Ecto neural progenitor cell (in vitro differentiated cells): Measurements from ENCODE around the gene PDE9A.

ENCODE experiments used
- DNase-seq: peaks from one replicate; pipeline ENCODE4 v3.0.0-alpha.2; 2018; ENCODE audit warnings: low spot score

Gene PDE9A

DNA sequence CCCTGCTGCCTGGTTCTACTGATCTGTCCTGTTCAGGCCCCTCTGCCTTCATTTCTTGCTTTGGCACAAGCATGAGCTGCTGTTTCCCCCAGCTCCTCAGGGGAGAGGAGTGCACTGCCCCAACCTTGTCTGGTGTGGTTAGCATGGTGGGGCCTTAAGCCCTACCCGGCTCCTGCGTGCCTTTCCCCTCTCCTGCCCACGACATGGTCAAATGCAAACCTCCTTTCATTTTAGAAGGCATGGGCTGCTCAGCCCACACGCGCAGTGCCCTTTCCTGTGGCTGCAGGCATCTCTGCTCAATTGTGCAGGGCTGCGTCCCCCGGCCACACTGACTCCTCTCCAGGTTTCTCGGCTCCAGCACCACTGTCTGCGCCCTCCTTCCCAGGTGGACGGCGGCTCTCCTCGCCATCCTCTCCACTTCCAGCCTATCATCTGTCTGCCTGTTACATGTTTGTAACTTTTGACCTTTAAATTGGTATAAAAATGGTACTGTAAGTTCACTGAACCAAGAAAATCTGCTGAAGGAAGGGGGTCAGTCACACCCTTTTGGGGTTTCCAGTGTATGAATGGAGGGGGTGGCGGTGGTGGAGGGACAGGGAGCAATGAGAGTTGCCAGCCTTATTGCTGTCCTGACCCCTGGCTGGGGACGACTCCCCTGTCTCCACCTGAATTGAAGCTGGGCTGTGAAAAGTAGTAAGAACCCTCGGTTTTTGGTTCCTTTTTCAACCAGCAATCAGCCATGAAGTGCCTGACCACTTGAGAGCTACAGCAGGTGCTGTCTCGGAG lies 5.1 kb downstream of the PDE9A start:
- DNase-seq = no peak

DNA sequence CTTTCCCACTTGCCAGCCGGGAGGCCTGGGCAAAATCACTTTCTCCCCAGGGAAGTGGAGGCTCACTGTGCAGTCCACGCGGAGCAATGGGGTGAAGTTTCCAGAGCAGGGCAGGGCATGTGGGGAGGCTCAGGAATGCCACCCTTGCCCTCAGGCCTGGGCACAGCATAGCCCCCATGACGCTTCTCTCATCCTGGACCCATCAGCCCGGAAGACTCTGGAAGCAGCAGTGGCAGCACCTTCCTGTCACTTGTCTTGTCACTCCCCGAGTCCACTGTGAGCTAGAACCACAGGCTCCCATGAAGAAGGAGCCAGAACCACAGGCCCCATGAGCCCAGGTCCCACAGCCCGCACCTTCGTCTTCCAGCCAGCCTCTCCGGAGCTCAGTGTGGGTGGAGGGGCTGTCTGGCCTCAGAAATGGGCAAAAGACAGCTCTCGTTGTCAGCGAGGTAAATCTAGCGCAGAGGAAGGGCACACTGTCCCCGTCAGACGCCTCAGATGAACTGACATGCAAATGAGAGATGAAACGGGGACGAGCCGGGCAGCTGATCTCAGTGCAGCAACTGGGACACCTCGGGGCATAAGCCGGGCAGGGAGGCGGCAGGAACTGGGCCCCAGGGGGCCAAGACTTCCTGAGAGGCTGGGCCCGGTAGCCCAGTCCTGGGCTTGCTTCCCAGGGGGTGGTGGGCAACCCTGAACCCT lies 6.1 kb downstream of the PDE9A start:
- no peak for DNase-seq

DNA sequence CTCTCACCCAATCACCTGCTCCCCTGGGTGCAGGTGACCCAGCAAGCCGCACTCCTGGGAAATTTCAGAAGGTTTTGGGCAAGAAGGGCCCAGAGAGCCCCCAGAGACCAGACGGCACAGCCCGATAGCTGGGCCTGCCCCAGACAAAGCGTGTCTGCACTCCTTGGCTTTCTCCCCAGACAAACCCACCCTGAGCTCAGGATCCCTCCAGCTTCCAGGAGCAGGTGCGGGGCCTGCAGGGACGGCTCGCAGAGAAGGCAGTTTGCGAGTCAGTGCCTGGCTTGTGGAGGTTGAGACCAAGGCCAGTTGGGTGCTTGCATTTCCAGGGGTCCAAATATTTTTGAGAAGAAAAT lies 6.7 kb downstream of the PDE9A start:
- no peak for DNase-seq

DNA sequence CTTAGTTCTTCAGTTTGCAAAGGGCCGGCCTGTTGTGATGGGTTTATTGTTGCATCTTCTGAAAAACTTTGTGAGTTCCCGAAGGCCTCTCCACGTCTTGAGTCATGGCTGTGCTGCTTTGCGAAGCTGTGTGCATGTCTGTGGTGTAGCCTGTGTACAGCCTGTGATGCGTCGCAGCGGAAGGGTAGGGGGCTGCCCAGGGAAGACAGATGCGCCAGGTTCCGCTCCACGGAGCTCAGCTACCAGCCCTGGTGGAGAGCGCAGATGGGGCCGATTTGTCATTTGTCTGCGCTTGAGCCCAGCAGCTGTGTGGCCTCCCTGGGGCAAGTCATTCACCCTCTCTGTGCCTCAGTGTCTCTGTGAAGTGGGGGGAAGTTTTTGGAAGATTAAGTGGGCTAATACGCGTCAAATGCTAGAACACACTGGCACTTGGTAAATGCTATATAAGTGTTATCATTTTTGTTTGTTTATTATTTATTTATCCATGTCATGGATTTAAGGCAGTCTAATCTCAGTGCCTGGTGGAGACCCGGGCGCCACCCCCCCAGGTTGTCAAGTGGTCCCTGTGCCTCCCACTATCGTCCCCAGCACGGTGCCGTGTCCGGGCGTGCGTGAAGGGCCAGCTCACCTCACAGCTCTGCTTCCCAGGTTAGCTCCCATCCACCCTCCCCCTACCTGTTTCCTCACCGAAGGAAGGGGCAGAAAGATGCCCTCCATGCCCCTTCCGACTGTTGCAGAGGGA lies 8.4 kb downstream of the PDE9A start:
- no peak for DNase-seq

DNA sequence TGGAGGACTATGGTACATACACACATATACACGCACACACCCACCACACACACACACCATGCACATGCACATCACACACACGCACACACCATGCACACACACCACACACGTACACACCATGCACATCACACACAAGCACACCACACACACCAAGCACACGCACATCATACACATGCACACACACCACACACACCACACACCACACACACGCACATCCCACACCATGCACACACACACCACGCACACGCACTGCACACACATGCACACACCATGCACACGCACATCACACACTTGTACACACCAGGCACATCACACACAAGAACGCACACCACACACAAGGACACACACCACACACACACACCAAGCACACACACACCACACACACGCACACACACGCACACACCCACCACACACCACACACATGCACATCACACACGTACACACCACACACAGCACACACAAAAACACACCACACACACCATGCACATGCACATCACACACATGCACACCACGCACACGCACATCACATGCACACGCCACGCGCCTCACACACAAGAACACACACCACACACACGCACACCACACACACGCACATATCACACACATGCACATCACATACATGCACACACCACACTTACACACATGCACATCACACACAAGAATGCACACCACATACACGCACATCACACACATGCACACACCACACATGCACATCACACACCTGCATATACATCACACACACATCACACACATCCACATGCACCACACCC lies 9.2 kb downstream of the PDE9A start:
- no peak for DNase-seq

- no peak for DNase-seq
Observed at GRCh38 chr21:42663200-42663750, 9.9 kb downstream of the PDE9A start.

DNA sequence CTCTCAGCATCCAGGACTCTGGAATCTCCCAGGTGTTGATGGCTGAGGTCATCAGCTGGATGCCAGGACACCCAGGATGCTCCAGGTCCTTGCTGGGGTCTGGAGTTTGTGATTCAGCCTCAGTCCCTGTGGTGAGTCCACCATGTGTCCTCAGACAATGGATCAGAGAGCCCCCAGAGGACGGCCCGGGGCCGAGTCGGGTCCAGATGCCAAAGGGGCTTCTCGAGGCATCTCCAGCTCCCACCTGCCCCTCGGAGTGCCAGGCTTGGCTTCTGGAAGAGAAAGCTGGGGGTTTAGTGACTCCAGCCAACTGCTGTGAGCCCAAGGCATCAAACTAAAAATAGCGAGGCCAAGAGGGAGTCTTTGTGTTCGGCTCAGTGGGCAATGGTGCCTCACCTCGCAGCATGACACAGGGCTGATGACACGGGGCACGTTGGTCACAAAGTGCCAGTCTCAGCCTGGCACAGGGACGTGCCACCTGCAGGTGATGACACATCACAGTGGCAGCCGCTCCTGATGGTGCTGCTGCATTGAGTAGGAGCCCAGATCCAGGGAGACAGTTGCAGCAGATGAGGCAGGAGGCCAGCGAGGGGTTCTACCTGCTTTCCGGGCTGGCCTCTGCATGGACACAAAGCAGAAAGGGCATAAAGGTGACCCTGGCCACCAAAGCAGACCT lies 10.6 kb downstream of the PDE9A start:
- no peak for DNase-seq

DNA sequence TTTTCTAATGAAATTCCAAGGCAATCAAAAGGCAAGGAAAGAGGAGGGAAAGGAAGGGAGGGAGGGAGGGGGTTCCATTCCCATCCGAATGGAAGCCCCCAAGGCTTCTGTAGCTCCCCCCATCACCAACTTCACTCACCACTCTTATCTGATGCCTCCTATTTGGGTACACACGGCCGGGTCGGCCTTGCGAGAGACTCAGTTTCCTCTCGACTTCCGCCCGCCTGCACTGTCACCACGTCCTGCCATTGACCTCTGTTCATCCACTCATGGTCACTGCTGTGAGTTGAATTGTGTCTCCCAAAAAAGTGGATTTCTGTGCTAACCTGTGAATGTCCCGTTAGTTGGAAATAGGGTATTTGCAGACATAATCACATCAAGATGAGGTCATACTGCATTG lies 11.2 kb downstream of the PDE9A start:
- DNase-seq = no peak

- no peak for DNase-seq
Observed at GRCh38 chr21:42665026-42665425, 11.6 kb downstream of the PDE9A start.

DNA sequence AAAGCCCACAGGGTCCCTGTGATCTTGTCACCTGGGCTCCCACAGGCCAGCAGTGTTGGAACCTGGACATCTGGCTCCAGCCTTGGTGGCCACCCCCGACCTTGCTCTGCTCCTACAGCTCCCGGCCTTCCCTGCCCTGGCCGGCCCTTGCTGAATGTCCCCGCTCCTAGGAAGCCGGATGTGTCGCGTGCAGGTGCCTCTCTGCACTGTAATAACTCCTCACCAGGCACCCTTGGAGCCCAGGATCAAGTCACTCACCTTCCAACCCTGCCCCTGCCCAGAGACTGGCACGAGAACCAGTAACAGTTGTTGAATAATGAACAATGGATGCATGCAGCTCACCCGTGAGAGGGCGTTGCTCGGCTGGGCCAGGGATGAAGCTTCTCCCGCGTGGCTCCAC lies 12.1 kb downstream of the PDE9A start:
- DNase-seq = no peak

- no peak for DNase-seq
Observed at GRCh38 chr21:42666023-42666747, 12.8 kb downstream of the PDE9A start.

DNA sequence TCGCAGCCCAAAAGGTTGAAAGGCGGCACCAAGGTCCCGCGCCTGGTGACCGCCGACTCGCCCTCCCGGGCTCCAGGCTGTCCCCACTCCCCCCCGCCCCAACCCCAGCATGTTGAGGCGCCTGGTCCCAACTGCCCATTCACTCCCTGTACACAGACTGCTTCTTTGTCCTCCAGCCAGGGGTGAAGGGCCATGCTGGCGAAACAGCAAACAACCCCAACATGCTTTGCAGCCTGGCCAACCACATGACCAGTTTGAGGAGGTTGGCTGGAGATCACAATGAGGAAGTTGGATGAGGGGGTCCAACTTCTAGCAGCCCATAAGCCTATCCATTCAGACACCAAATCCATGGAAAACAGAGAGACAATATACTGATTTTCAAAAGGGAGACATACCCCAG lies 13.5 kb downstream of the PDE9A start:
- DNase-seq = no peak

DNA sequence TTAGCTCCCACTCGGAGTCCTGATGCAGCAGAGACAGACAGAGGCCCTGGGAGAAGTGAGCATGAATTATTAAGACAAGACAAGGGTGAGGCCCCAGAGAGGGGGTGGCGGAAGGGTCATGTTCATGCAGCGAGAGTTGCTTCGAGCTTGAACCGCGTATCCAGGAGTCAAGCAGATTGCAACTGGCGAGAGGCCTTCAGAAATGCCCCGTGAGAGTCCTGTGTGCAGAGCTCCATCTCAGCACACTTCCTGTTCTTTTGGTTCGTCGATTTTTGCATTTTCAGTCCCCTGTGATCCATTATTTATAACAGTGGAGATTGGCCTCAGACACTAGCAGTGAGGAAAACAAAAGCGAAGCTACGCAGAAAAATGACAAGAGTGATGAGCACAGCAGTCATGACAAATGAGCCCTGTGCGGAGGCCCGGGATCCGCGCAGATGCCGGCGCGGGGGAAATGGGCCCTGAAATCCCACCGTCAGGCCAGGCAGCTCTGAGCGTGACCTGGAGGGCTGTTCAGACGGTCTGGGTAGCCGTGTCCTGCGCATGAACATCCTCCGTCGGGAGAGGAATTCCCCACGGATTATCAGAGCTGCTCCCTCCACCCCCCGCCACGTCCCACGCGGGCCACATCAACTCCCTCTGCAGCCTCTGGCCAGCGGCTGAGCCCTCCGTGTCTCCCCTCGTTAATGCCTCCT lies 15.0 kb downstream of the PDE9A start:
- no peak for DNase-seq

DNA sequence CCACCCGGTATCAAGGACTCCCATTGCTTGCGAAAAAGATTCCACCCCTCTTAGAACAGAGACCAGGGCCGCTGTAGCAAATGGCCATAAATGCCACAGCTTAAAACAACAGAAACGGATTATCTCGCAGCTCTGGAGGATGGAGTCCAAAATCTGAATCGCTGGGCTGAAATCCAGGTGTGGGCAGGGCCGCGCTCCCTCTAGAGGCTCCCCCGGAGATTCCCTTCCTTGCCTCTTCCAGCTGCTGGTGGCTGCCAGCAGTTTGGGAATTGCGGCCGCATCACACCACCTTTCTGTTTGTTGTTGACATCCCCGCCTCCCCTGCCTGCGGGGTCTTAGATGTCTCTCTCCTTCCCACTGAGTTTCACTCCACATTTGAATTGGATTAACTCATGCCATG lies 15.6 kb downstream of the PDE9A start:
- no peak for DNase-seq

- DNase-seq = no peak
Observed at GRCh38 chr21:42670058-42670880, 16.8 kb downstream of the PDE9A start.

- DNase-seq = no peak
Observed at GRCh38 chr21:42670884-42671283, 17.5 kb downstream of the PDE9A start.

GRCh38 chr21:42671778-42672593 lies 18.6 kb downstream of the PDE9A start:
- peak; percentile 64 for DNase-seq

GRCh38 chr21:42672699-42673458 lies 19.5 kb downstream of the PDE9A start:
- DNase-seq = peak; percentile 79
